Osteocyte (in vitro differentiated cells): Measurements from ENCODE around the gene TNIP1. TPM values are rescaled to one million over a fixed set of nuclear protein-coding genes. Genes with fewer than 3 reads are reported as not detected.

Source experiments
- DNase-seq: peaks from one replicate; pipeline ENCODE4 v3.0.0; 2021; ENCODE audit warnings: mixed read lengths; ENCODE audit not compliant: unreplicated experiment; ENCODE audit errors: extremely low spot score
- H3K27ac Mint-ChIP-seq: one replicate; pipeline ENCODE4 v1.8.0; 2021; ENCODE audit warnings: mild to moderate bottlenecking, mixed read lengths; ENCODE audit not compliant: unreplicated experiment
- H3K27me3 Mint-ChIP-seq: one replicate; pipeline ENCODE4 v1.8.0; 2021; ENCODE audit warnings: mixed read lengths; ENCODE audit not compliant: unreplicated experiment
- H3K36me3 Mint-ChIP-seq: one replicate; pipeline ENCODE4 v1.8.0; 2021; ENCODE audit warnings: mixed read lengths; ENCODE audit not compliant: unreplicated experiment
- H3K4me1 Mint-ChIP-seq: one replicate; pipeline ENCODE4 v1.8.0; 2021; ENCODE audit warnings: mixed read lengths; ENCODE audit not compliant: unreplicated experiment
- H3K4me3 Mint-ChIP-seq: one replicate; pipeline ENCODE4 v1.8.0; 2021; ENCODE audit warnings: mild to moderate bottlenecking, moderate library complexity, mixed read lengths; ENCODE audit not compliant: unreplicated experiment
- H3K9me3 Mint-ChIP-seq: one replicate; pipeline ENCODE4 v1.8.0; 2021; ENCODE audit warnings: mixed read lengths; ENCODE audit not compliant: unreplicated experiment
- total RNA-seq: library from RNA; stranded (reverse); gene quantifications from 2 replicates; pipeline ENCODE4 v1.2.1, GENCODE V29; 2021
- TF ChIP-seq, protein P1 (sequence below): fragments of 200-600 bp; sonication (generic); IDR thresholded peaks from 2 replicates; pipeline ENCODE4 v1.5.0; 2021; ENCODE audit warnings: antibody characterized with exemption, mild to moderate bottlenecking, moderate library complexity

Gene TNIP1
- total RNA-seq, 1 donor from 2014 or later: 85.5 TPM

DNA sequence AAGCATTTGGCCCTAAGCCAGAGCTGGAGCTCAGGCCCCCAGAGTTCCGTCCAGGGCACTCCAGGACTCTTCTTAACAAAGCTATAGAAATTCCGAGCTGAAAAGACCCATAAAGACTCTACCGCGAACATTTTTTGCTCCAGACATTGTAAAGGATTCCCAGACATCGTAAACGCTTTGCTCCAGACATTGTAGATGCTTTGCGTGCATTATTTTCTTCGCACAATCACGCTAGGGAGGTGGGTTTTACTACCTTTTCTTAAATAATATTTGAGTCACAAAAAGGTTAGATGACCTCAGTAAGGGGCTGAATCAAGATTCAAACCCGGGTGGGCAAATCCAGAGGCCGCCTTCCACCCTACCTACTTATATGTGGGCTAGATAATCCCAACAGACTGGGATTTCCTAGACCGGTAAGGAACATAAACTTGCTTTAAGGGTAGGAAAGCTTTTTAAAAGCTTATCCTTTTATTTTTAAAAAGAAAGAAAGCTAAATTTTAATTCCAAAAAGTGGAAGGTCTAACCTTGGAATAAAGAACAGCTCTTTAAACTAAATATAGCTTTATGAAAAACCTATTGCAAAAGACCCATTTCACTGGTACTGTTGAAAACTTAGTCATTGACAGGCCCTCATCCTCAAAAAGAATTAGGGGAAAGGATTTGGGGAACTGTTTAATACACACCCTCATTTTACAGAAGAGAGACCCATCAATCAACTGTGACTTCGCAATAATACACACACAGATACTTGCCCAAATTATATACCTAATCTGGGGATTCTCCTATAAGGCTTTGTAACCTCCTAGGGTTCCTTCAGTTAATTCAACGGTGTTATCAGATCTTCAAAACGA, 822 bp upstream of the TNIP1 start:
- H3K27me3 Mint-ChIP-seq: no peaks in the 10 kb centered on the region
- peak overlapping the region; percentile 95 for H3K27ac Mint-ChIP-seq
- TF ChIP-seq, protein P1, sequence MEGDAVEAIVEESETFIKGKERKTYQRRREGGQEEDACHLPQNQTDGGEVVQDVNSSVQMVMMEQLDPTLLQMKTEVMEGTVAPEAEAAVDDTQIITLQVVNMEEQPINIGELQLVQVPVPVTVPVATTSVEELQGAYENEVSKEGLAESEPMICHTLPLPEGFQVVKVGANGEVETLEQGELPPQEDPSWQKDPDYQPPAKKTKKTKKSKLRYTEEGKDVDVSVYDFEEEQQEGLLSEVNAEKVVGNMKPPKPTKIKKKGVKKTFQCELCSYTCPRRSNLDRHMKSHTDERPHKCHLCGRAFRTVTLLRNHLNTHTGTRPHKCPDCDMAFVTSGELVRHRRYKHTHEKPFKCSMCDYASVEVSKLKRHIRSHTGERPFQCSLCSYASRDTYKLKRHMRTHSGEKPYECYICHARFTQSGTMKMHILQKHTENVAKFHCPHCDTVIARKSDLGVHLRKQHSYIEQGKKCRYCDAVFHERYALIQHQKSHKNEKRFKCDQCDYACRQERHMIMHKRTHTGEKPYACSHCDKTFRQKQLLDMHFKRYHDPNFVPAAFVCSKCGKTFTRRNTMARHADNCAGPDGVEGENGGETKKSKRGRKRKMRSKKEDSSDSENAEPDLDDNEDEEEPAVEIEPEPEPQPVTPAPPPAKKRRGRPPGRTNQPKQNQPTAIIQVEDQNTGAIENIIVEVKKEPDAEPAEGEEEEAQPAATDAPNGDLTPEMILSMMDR: no peak
- peak overlapping the region; percentile 89 for H3K4me3 Mint-ChIP-seq
- H3K9me3 Mint-ChIP-seq: no peaks in the 10 kb centered on the region
- no peak for DNase-seq
- peaks cover 42% of the 10 kb centered on the region for H3K4me1 Mint-ChIP-seq
- H3K36me3 Mint-ChIP-seq: peaks cover 3% of the 10 kb centered on the region

GRCh38 chr5:151079838-151080612, 809 bp downstream of the TNIP1 start:
- Mint-ChIP-seq H3K4me3 (peak overlapping the region; percentile 89), H3K4me1 (peaks cover 58% of the 10 kb centered on the region), H3K36me3 (peaks cover 3% of the 10 kb centered on the region), H3K9me3 (no peaks in the 10 kb centered on the region), H3K27me3 (no peaks in the 10 kb centered on the region), H3K27ac (peak overlapping the region; percentile 86)
- TF ChIP-seq, protein P1: no peak
- DNase-seq: no peak

DNA sequence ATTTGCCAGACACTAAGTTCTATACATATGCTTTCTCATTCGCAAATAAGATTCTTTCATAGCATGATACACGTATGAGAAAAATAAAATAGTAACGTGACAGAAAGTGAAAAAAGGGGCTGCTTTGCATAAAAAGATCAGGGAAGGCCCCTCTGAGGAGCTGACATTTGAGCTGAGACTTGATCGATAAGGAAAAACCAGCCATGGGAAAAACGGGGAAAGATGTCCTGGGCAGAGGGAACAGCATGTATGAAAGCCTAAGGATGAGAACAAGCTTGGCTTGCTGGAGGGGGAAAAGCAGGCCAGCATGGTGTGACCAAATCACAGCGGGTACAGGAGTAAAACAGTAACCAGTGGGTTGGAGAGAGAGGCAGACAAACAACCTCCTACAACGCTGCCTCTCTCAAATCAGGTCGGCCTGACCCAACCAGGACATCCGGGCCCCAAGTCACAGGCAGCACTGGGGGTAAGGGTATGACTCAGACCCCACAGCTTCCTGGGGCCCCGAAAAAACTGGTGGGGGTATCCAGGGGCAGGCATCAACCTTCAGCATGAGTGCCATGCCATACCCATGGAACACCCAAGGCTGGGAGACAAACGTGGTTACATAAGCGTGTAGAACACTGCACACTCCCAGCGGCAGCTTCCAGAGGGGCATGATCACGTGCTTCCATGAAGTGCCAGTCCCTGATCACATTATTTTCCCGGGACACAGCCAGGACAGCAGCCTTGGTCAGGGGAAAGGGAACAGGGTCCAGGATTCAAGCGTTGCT, 2.2 kb downstream of the TNIP1 start:
- no peaks in the 10 kb centered on the region for H3K9me3 Mint-ChIP-seq
- H3K27ac Mint-ChIP-seq: peak overlapping the region; percentile 38
- no peaks in the 10 kb centered on the region for H3K27me3 Mint-ChIP-seq
- TF ChIP-seq, protein P1: no peak
- no peak for DNase-seq
- H3K4me3 Mint-ChIP-seq: peak overlapping the region; percentile 40
- peaks cover 3% of the 10 kb centered on the region for H3K36me3 Mint-ChIP-seq
- peaks cover 59% of the 10 kb centered on the region for H3K4me1 Mint-ChIP-seq

- no peaks in the 10 kb centered on the region for H3K9me3 Mint-ChIP-seq
- TF ChIP-seq, protein P1: no peak
- H3K36me3 Mint-ChIP-seq: peaks cover 3% of the 10 kb centered on the region
- no peaks in the 10 kb centered on the region for H3K27me3 Mint-ChIP-seq
- peak overlapping the region; percentile 35 for H3K27ac Mint-ChIP-seq
- DNase-seq: no peak
- H3K4me3 Mint-ChIP-seq: no peak overlapping the region
- H3K4me1 Mint-ChIP-seq: peaks cover 57% of the 10 kb centered on the region
Observed at GRCh38 chr5:151077967-151078366, 2.9 kb downstream of the TNIP1 start.
